Fibroblast of skin of right biceps (primary cell): Measurements from ENCODE around the gene STK39.

Experiments used
- DNase-seq: peaks from one replicate; pipeline ENCODE4 v3.0.0-alpha.2; 2013

Gene STK39

GRCh38 chr2:168181825-168182224 lies 65.6 kb downstream of the STK39 start:
- DNase-seq: no peak

GRCh38 chr2:168180914-168181313 lies 66.5 kb downstream of the STK39 start:
- no peak for DNase-seq

GRCh38 chr2:168180483-168180882 lies 66.9 kb downstream of the STK39 start:
- no peak for DNase-seq

- DNase-seq: no peak
Measured at GRCh38 chr2:168179592-168179991, 67.8 kb downstream of the STK39 start.

- DNase-seq: no peak
Measured at GRCh38 chr2:168178520-168179324, 68.7 kb downstream of the STK39 start.

- DNase-seq: no peak
Measured at GRCh38 chr2:168176402-168176801, 71.0 kb downstream of the STK39 start.

- no peak for DNase-seq
Measured at GRCh38 chr2:168175469-168175868, 71.9 kb downstream of the STK39 start.

- DNase-seq: no peak
Measured at GRCh38 chr2:168174756-168175155, 72.6 kb downstream of the STK39 start.

GRCh38 chr2:168172071-168172470 lies 75.3 kb downstream of the STK39 start:
- no peak for DNase-seq

GRCh38 chr2:168171059-168171762 lies 76.2 kb downstream of the STK39 start:
- no peak for DNase-seq

GRCh38 chr2:168169097-168169745 lies 78.2 kb downstream of the STK39 start:
- peak; percentile 59 for DNase-seq

GRCh38 chr2:168167511-168168263 lies 79.7 kb downstream of the STK39 start:
- DNase-seq: no peak

GRCh38 chr2:168166902-168167510 lies 80.4 kb downstream of the STK39 start:
- peak; percentile 34 for DNase-seq

GRCh38 chr2:168165985-168166901 lies 81.2 kb downstream of the STK39 start:
- DNase-seq: no peak

- peak; percentile 61 for DNase-seq
Measured at GRCh38 chr2:168165397-168165796, 82.0 kb downstream of the STK39 start.

GRCh38 chr2:168160897-168161296 lies 86.5 kb downstream of the STK39 start:
- DNase-seq: peak; percentile 18

GRCh38 chr2:168159754-168160585 lies 87.4 kb downstream of the STK39 start:
- no peak for DNase-seq

GRCh38 chr2:168158586-168158985 lies 88.8 kb downstream of the STK39 start:
- no peak for DNase-seq

- DNase-seq: peak; percentile 8
Measured at GRCh38 chr2:168157926-168158325, 89.5 kb downstream of the STK39 start.

- no peak for DNase-seq
Measured at GRCh38 chr2:168157070-168157469, 90.3 kb downstream of the STK39 start.

GRCh38 chr2:168156661-168157060 lies 90.7 kb downstream of the STK39 start:
- DNase-seq: peak; percentile 64
